GM10847 (cell line): ENCODE results near the gene PEPD.

Experiments
- POLR2A ChIP-seq: IDR thresholded peaks from 2 replicates; pipeline ENCODE4 v1.6.1; 2011; ENCODE audit not compliant: insufficient read length; ENCODE audit errors: extremely low read depth

PEPD gene

DNA sequence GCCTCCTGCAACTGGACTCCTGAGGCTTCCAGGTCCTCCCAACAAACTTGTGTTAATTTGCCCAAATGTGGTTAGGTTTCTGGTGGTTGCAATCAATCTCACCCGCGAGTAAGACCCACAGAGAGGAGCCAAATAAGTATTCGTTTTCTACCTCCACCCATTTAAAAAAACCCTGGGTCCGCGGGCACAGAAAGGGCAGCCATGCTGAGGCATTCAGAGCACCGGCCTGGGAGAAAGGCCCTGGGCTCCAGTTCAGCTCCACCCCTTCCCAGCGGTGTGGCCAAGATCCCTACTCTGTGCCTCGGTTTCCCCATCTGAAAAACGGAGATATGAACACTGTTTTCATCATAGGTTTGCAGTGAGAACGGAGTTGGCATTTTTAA, 56.9 kb downstream of the PEPD start:
- no peak for TF ChIP-seq POLR2A

- no peak for TF ChIP-seq POLR2A
Measured at GRCh38 chr19:33464010-33464732, 57.4 kb downstream of the PEPD start.

DNA sequence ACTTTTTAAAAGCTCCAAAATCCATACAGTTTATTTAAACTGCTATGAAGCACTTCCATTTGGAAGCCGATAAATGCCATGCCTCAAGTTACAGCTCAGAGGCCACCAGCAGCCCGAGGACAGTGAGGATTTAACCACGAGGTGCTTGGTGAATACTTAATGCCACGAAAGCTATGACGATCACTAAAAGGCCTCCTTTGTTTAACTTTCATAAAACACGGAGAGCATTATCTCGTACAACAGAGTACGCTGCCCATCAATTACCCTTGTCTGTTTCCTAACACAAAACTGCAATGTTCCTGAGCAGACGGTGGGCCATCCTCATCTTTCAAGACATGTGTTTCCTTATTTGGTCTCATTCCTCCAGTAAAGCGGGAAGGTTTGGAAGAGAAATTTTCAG, 58.4 kb downstream of the PEPD start:
- TF ChIP-seq POLR2A = no peak

DNA sequence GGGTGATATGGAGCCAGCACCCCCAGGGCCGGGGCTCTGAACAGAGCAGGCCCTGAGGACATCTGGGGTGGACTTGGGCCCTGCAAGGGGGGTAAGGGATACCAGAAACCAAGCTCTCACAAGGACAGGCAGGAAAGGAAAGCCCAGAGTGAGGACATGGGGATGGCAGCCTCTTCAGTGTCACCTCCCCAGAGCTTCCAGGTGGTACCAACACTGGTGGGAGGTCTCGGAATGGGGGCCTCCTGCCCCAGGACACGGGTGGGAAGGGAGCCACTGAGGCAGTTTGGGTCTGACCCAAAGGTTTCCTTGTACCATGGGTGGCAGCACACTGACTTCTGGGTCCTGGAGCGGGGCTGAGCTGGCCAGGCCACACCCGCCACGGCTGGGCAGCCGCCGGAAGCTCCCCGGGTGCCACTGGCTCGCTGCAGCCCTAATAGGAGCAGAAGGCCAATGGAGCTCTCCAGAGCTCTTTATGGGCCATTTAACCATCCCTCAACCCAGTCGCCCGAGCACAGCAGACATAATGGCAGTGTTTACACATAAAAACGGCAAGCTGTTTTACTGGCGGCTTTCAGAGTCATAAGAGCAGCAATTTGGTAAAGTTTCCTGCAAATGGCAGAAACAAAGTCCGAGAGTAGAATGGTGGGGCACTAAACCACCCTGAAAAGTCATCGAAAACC, 59.3 kb downstream of the PEPD start:
- no peak for TF ChIP-seq POLR2A

GRCh38 chr19:33461256-33462111, 60.1 kb downstream of the PEPD start:
- no peak for TF ChIP-seq POLR2A

DNA sequence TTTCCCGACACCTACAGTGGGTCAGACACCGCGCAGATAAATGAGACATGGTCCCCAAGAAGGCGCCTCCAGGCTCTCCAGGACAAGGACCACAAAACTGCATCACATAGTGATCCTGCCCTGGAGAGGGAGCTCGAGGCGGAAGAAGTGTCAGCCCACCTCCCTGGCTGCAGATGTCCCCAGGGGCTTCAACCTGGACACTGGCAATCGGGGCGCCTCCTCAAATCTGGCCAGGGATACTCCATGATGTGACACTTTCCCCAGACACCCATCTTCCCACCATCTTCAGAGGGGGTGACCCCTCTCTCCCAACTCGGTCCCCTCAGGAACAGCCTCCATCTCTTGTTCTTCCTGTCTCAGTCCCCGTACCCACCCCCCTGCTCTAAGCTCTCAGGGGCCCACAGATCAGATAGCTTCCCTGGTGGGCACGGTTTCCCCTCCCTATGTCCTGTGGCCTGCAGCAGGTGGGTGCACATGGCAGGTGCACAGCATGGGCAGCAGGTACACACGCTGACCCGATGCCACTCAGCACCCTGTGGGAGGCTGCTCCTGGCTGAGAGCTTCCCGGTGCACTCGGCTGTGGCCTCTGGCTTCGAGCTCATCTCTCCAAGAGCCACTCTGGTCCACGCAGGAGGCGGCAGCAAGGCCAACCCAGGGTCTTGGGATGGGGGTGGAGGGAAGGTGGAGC, 61.2 kb downstream of the PEPD start:
- TF ChIP-seq POLR2A = no peak

DNA sequence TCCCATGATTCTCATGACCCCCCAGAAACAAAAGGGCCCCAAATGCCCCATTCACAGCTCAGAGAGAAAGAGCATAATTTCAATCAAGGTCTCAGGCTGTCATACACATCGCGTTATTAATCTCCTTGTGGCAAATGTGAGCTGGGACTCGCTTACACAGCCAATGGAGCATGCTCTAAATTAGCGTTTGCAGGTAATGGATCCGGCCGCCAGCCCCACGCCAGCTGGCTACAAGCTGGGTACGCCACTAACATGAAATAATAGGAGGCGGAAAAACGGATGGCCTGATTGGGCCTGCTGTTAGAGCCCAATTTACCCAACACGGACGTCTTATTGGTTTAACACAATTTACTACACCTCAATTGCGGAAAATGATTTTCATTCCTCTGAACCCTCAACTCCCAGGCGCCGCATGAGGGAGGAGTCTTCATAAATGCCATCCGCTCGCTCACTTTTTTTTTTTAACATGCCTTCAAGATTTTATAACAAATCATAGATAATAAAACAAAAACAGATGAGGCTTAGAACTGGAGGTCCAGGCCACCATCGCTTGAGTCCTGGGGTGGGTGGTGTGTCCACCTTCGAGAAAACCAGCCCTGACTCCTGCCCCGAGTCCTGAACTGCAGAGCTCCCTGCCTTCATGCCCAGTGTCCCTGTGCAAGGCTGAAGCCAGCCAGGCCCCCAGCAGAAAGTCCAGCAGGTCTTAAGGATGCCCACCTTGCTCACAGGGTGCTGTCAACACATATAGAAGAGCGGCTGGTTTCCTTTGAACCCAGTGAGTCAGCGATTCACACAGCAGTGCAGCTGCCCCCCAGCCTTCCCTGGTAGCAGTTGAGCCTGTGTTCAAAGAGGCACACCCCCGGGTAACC, 62.1 kb downstream of the PEPD start:
- no peak for TF ChIP-seq POLR2A

GRCh38 chr19:33458807-33459206, 62.8 kb downstream of the PEPD start:
- TF ChIP-seq POLR2A = no peak

GRCh38 chr19:33458171-33458633, 63.4 kb downstream of the PEPD start:
- TF ChIP-seq POLR2A = no peak

DNA sequence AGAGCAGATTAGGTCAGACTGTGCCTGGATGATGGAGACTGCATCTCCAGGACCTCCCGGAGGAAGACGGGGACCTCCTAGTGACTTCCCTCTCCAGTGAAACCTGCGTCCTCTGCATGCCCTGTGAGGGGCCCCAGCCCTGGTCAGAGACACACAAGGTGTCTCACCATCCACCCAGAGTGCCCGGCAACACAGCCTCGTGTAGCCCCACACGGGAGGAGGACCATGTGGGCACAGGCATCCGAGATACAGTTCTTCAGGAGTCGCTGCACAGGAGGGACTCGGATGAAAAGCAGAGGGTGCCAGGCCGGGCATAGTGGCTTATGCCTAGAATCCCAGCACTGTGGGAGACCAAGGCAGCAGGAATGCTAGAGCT, 64.8 kb downstream of the PEPD start:
- no peak for TF ChIP-seq POLR2A

GRCh38 chr19:33456076-33456844, 65.3 kb downstream of the PEPD start:
- TF ChIP-seq POLR2A = no peak

DNA sequence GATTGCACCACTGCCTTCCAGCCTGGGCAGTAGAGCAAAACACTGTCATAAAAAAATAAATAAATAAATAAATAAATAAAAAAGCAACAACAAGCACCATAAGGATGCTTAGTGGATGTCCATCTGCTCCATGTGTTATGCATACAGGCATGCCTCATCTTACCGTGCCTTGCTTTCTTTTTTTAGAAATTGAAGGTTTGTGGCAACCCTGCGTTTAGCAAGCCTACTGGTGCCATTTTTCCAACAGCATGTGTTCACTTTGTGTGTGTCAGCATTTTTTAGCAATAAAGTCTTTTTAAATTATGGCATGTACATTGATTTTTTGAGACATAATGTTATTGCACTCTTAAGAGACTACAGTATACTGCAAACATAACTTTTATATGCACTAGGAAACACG, 68.3 kb downstream of the PEPD start:
- no peak for TF ChIP-seq POLR2A

DNA sequence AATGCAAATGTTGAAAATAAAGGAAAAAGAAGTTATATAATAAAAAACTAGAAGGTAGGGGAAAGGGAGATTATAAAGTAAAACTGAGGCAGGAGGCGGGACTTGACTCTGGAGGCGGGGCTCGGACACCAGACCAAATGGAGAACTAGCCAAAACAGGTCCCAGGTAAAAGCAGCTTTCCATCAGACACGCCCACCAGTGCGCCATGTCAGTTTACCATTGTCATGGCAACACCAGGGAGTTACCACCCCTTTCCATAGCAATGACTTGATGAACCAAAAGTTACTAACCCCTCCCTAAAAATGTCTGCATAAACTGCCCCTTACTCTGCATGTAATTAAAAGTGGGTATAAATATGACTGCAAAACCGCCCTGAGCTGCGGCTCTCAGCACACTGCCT, 70.9 kb downstream of the PEPD start:
- no peak for TF ChIP-seq POLR2A

DNA sequence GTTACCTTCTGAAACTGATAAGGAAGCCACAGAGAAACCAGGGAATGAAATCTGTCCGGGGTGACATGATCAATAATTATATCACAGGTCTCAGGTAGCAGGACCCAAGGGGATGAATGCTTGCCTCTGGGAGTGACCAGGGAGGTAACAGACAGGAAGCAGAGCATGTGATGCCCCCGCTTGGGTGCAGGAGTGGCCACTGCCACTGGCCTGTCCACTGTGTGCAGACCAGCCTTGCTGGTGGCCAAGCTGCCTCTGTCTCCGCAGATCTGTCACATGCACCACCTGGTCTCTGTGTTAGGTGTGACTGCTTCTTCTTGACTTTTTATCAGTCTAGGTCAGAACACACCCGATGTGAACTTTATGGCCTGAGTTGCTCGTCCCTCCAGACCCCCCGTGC, 71.8 kb downstream of the PEPD start:
- no peak for TF ChIP-seq POLR2A
